Testis (tissue), 3 donors: ENCODE data around the gene PAF1. TPM values are rescaled to one million over a fixed set of nuclear protein-coding genes. Genes with fewer than 3 reads are reported as not detected.

Source experiments
- DNase-seq: peaks from one replicate; pipeline ENCODE4 v3.0.0-alpha.2; 2019
- H3K27ac ChIP-seq, 2 donors: fragments of 200-600 bp; sonication (generic); one replicate each; pipeline ENCODE4 v1.5.1; 2019
- H3K27me3 ChIP-seq: fragments of 200-600 bp; sonication (generic); one replicate; pipeline ENCODE4 v1.5.1; 2019
- H3K36me3 ChIP-seq: fragments of 200-600 bp; sonication (generic); one replicate; pipeline ENCODE4 v1.5.1; 2017; ENCODE audit warnings: low read depth; ENCODE audit errors: missing control alignments
- H3K4me1 ChIP-seq: fragments of 200-600 bp; sonication (generic); one replicate; pipeline ENCODE4 v1.5.1; 2019
- H3K4me3 ChIP-seq, 2 donors: fragments of 200-600 bp; sonication (generic); one replicate each; pipeline ENCODE4 v1.5.1; 2017 to 2019
- H3K9me3 ChIP-seq: fragments of 200-600 bp; sonication (generic); one replicate; pipeline ENCODE4 v1.5.1; 2017
- POLR2A ChIP-seq: fragments of 450-650 bp; IDR thresholded peaks from one replicate; pipeline ENCODE4 v1.6.1; 2017; ENCODE audit warnings: antibody characterized with exemption, mild to moderate bottlenecking, moderate library complexity
- WGBS, 2 donors: methylation state at CpG; one replicate each; pipeline ENCODE4 v1.1.5; 2018; 5-methylcytosine and 5-hydroxymethylcytosine counted together
- intact Hi-C: fragments of 100-400 bp; cut with DNase I; formaldehyde crosslinking; loops from one replicate; pipeline ENCODE4 v1.15.1; 2023; ENCODE audit warnings: low total_unique reads
- polyA plus RNA-seq: library from polyadenylated mRNA; stranded (reverse); fragments of 350-450 nt; fragmentation: Illumina TruSeq; extraction: RNeasy Lipid Tissue Mini Kit (QIAGEN cat#74804); gene quantifications from one replicate; pipeline ENCODE4 v1.2.3, GENCODE V29; 2014; ENCODE audit warnings: low read depth, low replicate concordance; ENCODE audit not compliant: insufficient read depth
- total RNA-seq, 2 donors: library from RNA; depleted of rRNA; stranded (reverse); fragments of >200 nt; gene quantifications; one replicate each; pipeline ENCODE4 v1.2.3, GENCODE V29; 2016
- TF ChIP-seq, protein P1 (sequence below), 3 experiments: fragments of 450-650 bp in 2 of 3; fragments of 200-600 bp in 1 of 3; sonication (generic) in 1 of 3; IDR thresholded peaks; one replicate each; pipeline ENCODE4 v1.5.1; 2016 to 2019; ENCODE audit warnings: antibody characterized with exemption in 3 of 3, mild to moderate bottlenecking in 2 of 3, moderate library complexity in 1 of 3

PAF1 gene
- total and polyA plus RNA-seq, 3 donors from 2014 or later = 70.7 to 154 (median 74.6) TPM

DNA sequence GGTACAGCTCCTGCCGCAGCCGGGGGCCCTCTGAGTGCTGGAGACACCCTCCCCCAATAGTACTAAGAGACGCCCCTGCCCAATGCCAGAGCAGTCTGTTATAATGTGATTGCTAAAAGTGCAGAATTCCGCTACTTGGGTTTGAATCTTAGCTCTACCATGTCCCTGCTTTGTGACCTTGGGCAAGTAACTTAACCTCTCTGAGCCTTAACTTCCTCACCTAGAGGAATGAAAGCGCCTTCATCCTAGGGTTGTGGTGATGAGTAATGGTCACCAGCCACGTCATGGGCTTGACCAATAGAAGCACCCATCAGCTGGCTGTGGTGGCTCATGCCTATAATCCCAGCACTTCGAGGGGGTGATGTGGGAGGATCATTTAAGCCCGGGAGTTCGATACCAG, 28.1 kb upstream of the PAF1 start:
- WGBS, 2 donors = 87 to 91% methylated on average over 9 of the region's 9 CpGs
- Histone ChIP-seq H3K27me3 (no peaks in the 10 kb centered on the region), H3K9me3 (no peaks in the 10 kb centered on the region), H3K36me3 (no peaks in the 10 kb centered on the region), H3K4me3 (no peak overlapping the region), H3K4me1 (no peaks in the 10 kb centered on the region), H3K27ac (no peak overlapping the region)
- intact Hi-C loops = no loop called here
- no peak for DNase-seq
- TF ChIP-seq POLR2A = no peak
- TF ChIP-seq, protein P1, sequence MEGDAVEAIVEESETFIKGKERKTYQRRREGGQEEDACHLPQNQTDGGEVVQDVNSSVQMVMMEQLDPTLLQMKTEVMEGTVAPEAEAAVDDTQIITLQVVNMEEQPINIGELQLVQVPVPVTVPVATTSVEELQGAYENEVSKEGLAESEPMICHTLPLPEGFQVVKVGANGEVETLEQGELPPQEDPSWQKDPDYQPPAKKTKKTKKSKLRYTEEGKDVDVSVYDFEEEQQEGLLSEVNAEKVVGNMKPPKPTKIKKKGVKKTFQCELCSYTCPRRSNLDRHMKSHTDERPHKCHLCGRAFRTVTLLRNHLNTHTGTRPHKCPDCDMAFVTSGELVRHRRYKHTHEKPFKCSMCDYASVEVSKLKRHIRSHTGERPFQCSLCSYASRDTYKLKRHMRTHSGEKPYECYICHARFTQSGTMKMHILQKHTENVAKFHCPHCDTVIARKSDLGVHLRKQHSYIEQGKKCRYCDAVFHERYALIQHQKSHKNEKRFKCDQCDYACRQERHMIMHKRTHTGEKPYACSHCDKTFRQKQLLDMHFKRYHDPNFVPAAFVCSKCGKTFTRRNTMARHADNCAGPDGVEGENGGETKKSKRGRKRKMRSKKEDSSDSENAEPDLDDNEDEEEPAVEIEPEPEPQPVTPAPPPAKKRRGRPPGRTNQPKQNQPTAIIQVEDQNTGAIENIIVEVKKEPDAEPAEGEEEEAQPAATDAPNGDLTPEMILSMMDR (IDR thresholded peaks at IDR 0.05) = no peak

DNA sequence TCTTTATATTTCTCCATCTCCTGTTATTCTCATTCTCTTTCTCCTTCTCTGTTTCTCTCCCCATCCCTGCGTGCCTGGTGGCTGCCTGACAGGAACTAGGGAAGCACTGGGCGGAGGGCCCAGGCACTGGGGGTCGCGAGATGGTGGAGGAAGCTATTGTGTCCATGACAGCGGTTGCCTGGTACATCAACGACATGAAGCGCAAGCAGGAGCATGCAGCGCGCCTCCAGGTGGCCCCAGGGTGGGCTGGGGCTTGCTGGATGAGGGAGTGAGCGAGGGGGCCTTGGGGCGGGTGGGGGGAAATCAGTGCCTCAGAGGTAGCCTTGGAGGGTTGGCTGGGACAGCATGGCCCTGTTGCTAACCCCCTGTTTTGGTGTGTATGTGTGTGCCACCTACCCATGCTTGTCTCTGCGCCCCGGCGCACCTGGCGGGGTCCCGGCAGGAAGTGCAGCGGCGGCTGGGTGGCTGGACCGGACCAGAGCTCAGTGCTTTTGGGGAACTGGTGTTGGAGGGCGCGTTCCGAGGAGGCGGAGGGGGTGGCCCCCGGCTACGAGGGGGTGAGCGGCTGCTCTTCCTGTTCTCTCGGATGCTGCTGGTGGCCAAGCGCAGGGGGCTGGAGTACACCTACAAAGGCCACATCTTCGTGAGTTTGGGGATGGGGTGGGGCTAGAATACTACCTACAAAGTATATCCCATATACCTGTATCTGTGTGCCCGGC, 26.7 kb upstream of the PAF1 start:
- 88 to 90% methylated on average over 17 to 30 of the region's 30 CpGs for WGBS, 2 donors
- H3K4me1 ChIP-seq = no peaks in the 10 kb centered on the region
- H3K9me3 ChIP-seq = no peaks in the 10 kb centered on the region
- no peaks in the 10 kb centered on the region for H3K36me3 ChIP-seq
- intact Hi-C loops = no loop called here
- TF ChIP-seq POLR2A = no peak
- TF ChIP-seq, protein P1 (IDR thresholded peaks at IDR 0.05) = no peak
- no peak overlapping the region for H3K27ac ChIP-seq
- no peaks in the 10 kb centered on the region for H3K27me3 ChIP-seq
- H3K4me3 ChIP-seq = no peak overlapping the region
- DNase-seq = no peak

DNA sequence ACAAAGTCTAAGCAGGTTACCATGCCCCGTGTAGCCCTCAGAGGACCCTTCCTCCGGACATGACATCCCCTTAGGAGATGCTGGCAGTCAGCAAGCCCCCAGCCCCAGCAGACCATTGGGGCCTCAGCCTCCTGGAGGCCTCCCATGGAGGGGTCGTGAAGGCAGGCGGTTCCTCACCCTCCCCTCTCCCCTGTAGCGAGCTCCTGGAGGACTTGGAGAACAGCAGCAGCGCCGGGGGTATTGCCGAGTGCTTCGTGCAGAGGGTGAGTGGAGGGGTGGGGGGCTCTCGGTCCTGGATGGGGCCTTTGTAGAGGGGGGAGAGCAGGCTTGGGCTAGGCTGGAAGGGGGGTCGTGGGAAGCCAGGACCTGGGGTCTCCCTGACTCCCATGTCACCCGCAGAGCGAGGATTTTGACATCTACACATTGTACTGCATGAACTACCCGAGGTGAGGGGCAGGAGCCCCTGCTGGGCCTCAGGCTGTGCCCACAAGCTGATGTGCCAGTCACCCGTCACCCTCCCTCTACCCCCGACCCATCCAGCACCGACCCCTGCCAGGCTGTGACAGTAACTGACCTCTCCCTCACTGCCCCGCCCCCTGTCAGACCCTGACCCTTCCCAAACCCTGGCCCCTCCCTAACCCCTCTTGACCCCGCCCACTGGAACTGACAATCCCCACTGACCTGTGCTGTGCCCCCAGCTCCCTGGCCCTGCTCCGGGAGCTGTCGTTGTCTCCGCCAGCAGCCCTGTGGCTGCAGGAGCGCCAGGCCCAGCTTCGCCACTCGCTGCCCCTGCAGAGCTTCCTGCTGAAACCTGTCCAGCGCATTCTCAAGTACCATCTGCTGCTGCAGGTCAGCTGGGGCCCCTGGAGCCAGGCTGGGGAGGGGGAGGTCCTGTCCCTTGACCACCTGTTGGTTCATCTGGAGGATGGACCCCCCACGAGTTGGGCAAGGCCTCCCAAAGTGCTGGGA, 25.5 kb upstream of the PAF1 start:
- no peaks in the 10 kb centered on the region for H3K9me3 ChIP-seq
- TF ChIP-seq POLR2A = no peak
- TF ChIP-seq, protein P1 (IDR thresholded peaks at IDR 0.05) = no peak
- no peak overlapping the region for H3K27ac ChIP-seq
- intact Hi-C loops = no loop called here
- peaks cover 4% of the 10 kb centered on the region for H3K4me1 ChIP-seq
- H3K36me3 ChIP-seq = no peaks in the 10 kb centered on the region
- no peak overlapping the region for H3K4me3 ChIP-seq
- no peaks in the 10 kb centered on the region for H3K27me3 ChIP-seq
- DNase-seq = no peak
- WGBS, 2 donors = 84 to 90% methylated on average over 4 to 27 of the region's 27 CpGs

DNA sequence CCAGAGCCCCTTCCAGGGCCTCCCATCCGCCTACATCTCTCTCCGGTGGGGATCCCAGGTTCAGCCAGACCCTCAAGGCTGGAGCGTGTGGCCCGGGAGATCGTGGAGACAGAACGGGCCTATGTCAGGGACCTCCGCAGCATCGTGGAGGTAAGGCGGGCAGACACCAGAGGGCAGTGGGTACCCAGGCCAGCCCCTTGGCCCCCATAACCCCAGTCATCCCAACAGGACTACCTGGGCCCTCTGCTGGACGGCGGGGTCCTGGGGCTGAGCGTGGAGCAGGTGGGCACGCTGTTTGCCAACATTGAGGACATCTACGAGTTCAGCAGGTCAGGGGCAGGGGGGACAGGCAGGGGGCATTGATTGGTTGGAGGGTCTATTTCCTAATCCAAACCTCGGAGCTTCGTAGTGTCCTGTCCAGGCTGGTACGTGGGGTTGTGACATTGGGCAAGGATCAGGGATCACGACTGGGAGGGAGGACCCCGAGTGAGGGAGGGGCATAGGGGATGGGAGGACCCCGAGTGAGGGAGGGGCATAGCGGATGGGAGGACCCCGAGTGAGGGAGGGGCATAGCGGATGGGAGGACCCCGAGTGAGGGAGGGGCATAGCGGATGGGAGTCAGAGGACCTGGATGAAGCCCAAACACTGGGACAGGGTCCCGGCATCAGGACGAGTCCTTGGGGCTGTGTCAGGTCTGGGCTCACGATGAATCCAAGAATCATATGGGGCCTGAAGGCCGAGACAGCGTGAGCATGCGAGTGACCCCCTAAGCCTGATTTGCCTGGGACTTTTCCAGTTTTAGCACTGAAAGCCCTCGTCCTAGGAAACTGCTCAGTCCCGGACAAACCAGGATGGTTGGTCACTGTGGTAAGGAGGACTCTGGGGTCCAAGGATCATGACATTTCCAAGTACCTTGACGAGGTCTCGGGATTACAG, 24.5 kb upstream of the PAF1 start:
- Histone ChIP-seq H3K27me3 (no peaks in the 10 kb centered on the region), H3K27ac (no peak overlapping the region), H3K4me1 (peaks cover 14% of the 10 kb centered on the region), H3K36me3 (no peaks in the 10 kb centered on the region), H3K4me3 (peak overlapping the region in 1 of 2 donors; percentile 5), H3K9me3 (no peaks in the 10 kb centered on the region)
- intact Hi-C loops = no loop called here
- DNase-seq = no peak
- 68 to 70% methylated on average over 24 to 35 of the region's 35 CpGs for WGBS, 2 donors
- TF ChIP-seq POLR2A = no peak
